ENCODE measurements around the gene PLPPR5.

- TF ChIP-seq POLR2A (IDR thresholded peaks at IDR 0.05; ENCODE audit: low read depth, low read length) (no peak), TAF1 (IDR thresholded peaks at IDR 0.05; ENCODE audit: borderline replicate concordance, low read depth, low read length) (no peak), POLR2AphosphoS5 (IDR thresholded peaks at IDR 0.05; ENCODE audit: low read depth, low read length) (no peak)
Observed at GRCh38 chr1:98842241-98842640, 162.4 kb downstream of the PLPPR5 start.
